GM23248 (cell line): Measurements from ENCODE around the gene CCDC183.

Experiments
- EZH2 ChIP-seq: fragments of 200-600 bp; sonication (generic); IDR thresholded peaks from 2 replicates; pipeline ENCODE4 v1.6.1; 2018; ENCODE audit warnings: antibody characterized with exemption, mild to moderate bottlenecking; ENCODE audit not compliant: insufficient read depth, poor library complexity, severe bottlenecking
- EZH2phosphoT487 ChIP-seq: fragments of 200-600 bp; sonication (generic); IDR thresholded peaks from 2 replicates; pipeline ENCODE4 v1.6.1; 2018; ENCODE audit warnings: antibody characterized with exemption, moderate library complexity, mild to moderate bottlenecking, low read depth; ENCODE audit not compliant: insufficient read depth

- no peak for TF ChIP-seq EZH2
- TF ChIP-seq EZH2phosphoT487, result no peak
These were observed 38.8 kb upstream of the CCDC183 start for GRCh38 chr9:136757328-136757727.
